H1 (cell line): Measurements from ENCODE around the gene SMYD3.

Experiments used
- EZH2 ChIP-seq: fragments of 200-600 bp; sonication (generic); IDR thresholded peaks from 2 replicates; pipeline ENCODE4 v1.7.1; 2012; ENCODE audit warnings: low read depth, mild to moderate bottlenecking, moderate library complexity, low read length, inconsistent platforms; ENCODE audit not compliant: severe bottlenecking
- POLR2A ChIP-seq, 2 experiments: IDR thresholded peaks; 1 replicate in 1 of 2; 2 replicates in 1 of 2; pipeline ENCODE4 v1.6.1; 2011; ENCODE audit warnings: low read depth in 2 of 2, low read length in 2 of 2, mild to moderate bottlenecking in 2 of 2; ENCODE audit errors: control extremely low read depth in 1 of 2
- POLR2AphosphoS5 ChIP-seq: IDR thresholded peaks from 2 replicates; pipeline ENCODE4 v1.6.1; 2011; ENCODE audit warnings: low read depth, low read length
- TF ChIP-seq, protein P1 (sequence below), 3 experiments: IDR thresholded peaks; 1 replicate in 2 of 3; 2 replicates in 1 of 3; pipeline versions ENCODE4 v1.5.1 to v1.6.1; 2011; ENCODE audit warnings: low read length in 3 of 3, mild to moderate bottlenecking in 3 of 3, inconsistent platforms in 2 of 3, low read depth in 1 of 3, moderate library complexity in 1 of 3; ENCODE audit not compliant: insufficient read depth in 1 of 3; ENCODE audit errors: control extremely low read depth in 1 of 3

GRCh38 chr1:246064891-246065290 is 442.2 kb downstream of the SMYD3 start:
- TF ChIP-seq EZH2: no peak
- TF ChIP-seq, protein P1, sequence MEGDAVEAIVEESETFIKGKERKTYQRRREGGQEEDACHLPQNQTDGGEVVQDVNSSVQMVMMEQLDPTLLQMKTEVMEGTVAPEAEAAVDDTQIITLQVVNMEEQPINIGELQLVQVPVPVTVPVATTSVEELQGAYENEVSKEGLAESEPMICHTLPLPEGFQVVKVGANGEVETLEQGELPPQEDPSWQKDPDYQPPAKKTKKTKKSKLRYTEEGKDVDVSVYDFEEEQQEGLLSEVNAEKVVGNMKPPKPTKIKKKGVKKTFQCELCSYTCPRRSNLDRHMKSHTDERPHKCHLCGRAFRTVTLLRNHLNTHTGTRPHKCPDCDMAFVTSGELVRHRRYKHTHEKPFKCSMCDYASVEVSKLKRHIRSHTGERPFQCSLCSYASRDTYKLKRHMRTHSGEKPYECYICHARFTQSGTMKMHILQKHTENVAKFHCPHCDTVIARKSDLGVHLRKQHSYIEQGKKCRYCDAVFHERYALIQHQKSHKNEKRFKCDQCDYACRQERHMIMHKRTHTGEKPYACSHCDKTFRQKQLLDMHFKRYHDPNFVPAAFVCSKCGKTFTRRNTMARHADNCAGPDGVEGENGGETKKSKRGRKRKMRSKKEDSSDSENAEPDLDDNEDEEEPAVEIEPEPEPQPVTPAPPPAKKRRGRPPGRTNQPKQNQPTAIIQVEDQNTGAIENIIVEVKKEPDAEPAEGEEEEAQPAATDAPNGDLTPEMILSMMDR (IDR thresholded peaks at IDR 0.05; ENCODE audit: control extremely low read depth in 1 of 3, insufficient read depth in 1 of 3, low read depth in 1 of 3, low read length in 3 of 3): no peak
- no peak for TF ChIP-seq POLR2A (IDR thresholded peaks at IDR 0.05; ENCODE audit: control extremely low read depth in 1 of 2, low read depth in 2 of 2, low read length in 2 of 2)
- TF ChIP-seq POLR2AphosphoS5: no peak
